Vagina (tissue), 2 donors: ENCODE results near the gene CAPN9.

Experiments
- POLR2AphosphoS5 ChIP-seq, 2 donors: sonication (generic); formaldehyde crosslinking; IDR thresholded peaks; one replicate each; pipeline ENCODE4 v1.9.0; 2017; ENCODE audit warnings: antibody characterized with exemption in 2 of 2, mild to moderate bottlenecking in 2 of 2, low read depth in 1 of 2; ENCODE audit not compliant: insufficient read depth in 1 of 2
- TF ChIP-seq, protein P1 (sequence below), 3 experiments: fragments of 450-650 bp in 2 of 3; fragments of 200-600 bp in 1 of 3; sonication (generic) in 1 of 3; IDR thresholded peaks; one replicate each; pipeline ENCODE4 v1.5.1; 2017 to 2019; ENCODE audit warnings: antibody characterized with exemption in 3 of 3, mild to moderate bottlenecking in 2 of 3, moderate library complexity in 2 of 3

GRCh38 chr1:230771773-230772354 is 24.7 kb downstream of the CAPN9 start:
- TF ChIP-seq, protein P1, sequence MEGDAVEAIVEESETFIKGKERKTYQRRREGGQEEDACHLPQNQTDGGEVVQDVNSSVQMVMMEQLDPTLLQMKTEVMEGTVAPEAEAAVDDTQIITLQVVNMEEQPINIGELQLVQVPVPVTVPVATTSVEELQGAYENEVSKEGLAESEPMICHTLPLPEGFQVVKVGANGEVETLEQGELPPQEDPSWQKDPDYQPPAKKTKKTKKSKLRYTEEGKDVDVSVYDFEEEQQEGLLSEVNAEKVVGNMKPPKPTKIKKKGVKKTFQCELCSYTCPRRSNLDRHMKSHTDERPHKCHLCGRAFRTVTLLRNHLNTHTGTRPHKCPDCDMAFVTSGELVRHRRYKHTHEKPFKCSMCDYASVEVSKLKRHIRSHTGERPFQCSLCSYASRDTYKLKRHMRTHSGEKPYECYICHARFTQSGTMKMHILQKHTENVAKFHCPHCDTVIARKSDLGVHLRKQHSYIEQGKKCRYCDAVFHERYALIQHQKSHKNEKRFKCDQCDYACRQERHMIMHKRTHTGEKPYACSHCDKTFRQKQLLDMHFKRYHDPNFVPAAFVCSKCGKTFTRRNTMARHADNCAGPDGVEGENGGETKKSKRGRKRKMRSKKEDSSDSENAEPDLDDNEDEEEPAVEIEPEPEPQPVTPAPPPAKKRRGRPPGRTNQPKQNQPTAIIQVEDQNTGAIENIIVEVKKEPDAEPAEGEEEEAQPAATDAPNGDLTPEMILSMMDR (IDR thresholded peaks at IDR 0.05): no peak
- no peak for TF ChIP-seq POLR2AphosphoS5 (IDR thresholded peaks at IDR 0.05; ENCODE audit: insufficient read depth in 1 of 2, low read depth in 1 of 2)
